Measurements from ENCODE around the gene ADSS1.

DNA sequence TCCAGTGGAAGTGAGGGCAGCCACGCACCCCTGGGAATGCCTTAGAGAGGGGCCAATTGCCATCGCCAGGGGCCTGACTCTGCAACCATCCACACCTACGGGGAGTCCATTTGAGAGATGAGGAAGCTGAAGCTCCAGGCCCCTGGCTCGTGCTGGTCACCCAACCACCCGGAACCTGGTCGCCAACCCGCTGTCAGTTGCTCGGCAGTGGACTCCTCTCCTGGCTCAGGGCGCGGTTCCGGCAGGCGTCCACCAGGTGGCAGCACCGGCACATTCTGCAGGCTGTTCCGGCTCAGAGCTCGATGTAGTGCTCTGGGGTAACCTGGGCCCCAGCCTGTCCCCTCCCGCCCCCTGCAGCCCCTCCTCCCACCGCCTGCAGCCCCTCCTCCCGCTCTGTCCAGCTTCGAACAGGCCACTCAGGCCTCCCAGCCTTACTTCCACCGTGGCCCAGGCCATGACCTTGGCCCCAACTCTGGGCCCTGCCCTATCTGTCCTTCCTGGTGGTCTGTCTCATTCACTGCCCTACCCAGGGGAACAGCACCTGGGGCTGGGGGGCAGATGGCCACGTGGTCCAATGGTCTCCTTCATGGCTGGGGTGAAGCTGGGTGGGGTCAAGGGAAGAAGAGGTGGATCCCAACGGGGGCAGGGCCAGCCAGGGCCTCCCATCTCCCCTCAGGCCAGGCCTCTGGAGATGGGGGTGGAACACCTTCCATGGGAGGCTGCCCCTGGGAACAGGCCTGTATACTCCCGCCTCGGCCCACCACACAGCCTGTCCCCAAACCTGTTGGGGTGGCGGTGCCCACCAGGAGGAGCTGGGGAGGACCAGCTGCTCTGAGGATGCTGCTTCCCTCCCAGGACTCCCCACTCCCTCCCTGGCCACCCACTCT, 44.7 kb downstream of the ADSS1 start:
- TF ChIP-seq, protein P1, sequence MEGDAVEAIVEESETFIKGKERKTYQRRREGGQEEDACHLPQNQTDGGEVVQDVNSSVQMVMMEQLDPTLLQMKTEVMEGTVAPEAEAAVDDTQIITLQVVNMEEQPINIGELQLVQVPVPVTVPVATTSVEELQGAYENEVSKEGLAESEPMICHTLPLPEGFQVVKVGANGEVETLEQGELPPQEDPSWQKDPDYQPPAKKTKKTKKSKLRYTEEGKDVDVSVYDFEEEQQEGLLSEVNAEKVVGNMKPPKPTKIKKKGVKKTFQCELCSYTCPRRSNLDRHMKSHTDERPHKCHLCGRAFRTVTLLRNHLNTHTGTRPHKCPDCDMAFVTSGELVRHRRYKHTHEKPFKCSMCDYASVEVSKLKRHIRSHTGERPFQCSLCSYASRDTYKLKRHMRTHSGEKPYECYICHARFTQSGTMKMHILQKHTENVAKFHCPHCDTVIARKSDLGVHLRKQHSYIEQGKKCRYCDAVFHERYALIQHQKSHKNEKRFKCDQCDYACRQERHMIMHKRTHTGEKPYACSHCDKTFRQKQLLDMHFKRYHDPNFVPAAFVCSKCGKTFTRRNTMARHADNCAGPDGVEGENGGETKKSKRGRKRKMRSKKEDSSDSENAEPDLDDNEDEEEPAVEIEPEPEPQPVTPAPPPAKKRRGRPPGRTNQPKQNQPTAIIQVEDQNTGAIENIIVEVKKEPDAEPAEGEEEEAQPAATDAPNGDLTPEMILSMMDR (conservative IDR thresholded peaks at IDR 0.05; ENCODE audit: low read length) = peak; percentile 75
- no peak for TF ChIP-seq EZH2phosphoT487 (IDR thresholded peaks at IDR 0.05; ENCODE audit: borderline replicate concordance)

Data from Loucy (cell line).